Ishikawa (cell line): ENCODE data around the gene ADGB.

Experiments used
- CEBPB ChIP-seq: IDR thresholded peaks from 2 replicates; pipeline ENCODE4 v1.6.1; 2012
- CREB1 ChIP-seq: IDR thresholded peaks from 2 replicates; pipeline ENCODE4 v1.6.1; 2012; ENCODE audit warnings: low read depth
- EGR1 ChIP-seq: IDR thresholded peaks from 2 replicates; pipeline ENCODE4 v1.6.1; 2012
- EP300 ChIP-seq: IDR thresholded peaks from 2 replicates; pipeline ENCODE4 v1.6.1; 2012; ENCODE audit warnings: borderline replicate concordance
- FOXM1 ChIP-seq: IDR thresholded peaks from 2 replicates; pipeline ENCODE4 v1.6.1; 2012; ENCODE audit warnings: low read depth, borderline replicate concordance
- NFIC ChIP-seq: IDR thresholded peaks from 2 replicates; pipeline ENCODE4 v1.6.1; 2012
- RAD21 ChIP-seq: IDR thresholded peaks from 2 replicates; pipeline ENCODE4 v1.6.1; 2012; ENCODE audit warnings: low read depth
- TAF1 ChIP-seq: IDR thresholded peaks from 2 replicates; pipeline ENCODE4 v1.6.1; 2012; ENCODE audit warnings: low read depth, mild to moderate bottlenecking
- TCF12 ChIP-seq: IDR thresholded peaks from 2 replicates; pipeline ENCODE4 v1.6.1; 2012; ENCODE audit warnings: low read depth
- TEAD4 ChIP-seq: IDR thresholded peaks from 2 replicates; pipeline ENCODE4 v1.6.1; 2012
- YY1 ChIP-seq: IDR thresholded peaks from 2 replicates; pipeline ENCODE4 v1.6.1; 2012; ENCODE audit warnings: low read depth
- ZBTB7A ChIP-seq: IDR thresholded peaks from 2 replicates; pipeline ENCODE4 v1.6.1; 2012; ENCODE audit warnings: low read depth
- TF ChIP-seq, protein P1 (sequence below): IDR thresholded peaks from 2 replicates; pipeline ENCODE4 v1.6.1; 2012
- TF ChIP-seq, protein P2 (sequence below): IDR thresholded peaks from 2 replicates; pipeline ENCODE4 v1.6.1; 2012; ENCODE audit warnings: low read depth, mild to moderate bottlenecking
- TF ChIP-seq, protein P3 (sequence below): IDR thresholded peaks from 2 replicates; pipeline ENCODE4 v1.6.1; 2012

ADGB gene

DNA sequence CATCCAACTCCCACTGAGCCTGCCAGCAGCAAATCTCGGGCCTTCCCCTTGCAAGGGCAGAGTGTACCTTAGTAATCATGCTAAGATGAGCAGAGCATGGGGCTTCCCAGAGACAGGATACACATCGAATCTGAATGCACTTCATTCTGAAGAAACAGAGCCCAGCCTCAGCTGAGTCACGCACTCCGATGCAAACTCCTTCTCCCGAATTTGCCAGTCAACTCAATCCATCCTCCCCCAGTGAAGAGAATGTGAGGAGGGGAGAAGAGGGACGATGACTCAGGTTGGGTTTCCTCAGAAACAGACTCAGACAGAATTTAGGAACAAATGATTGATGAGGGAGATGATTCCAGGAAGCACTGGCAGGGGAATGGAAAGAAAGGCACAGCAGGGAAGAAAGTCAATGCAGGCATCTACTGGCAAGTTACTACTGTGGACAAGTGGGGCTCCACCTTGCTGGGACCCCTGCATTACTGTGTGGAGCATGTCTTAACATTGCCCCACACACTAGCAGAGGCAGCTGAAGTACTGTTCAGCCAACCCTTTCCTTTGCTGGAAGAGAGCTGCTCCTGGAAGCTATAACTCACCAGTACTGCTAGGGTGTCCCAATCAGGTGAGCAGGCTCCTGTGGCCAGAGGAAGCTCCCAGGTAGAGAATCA lies 251.6 kb downstream of the ADGB start:
- no peak for TF ChIP-seq EGR1
- TF ChIP-seq ZBTB7A, result no peak
- TF ChIP-seq TEAD4, result no peak
- TF ChIP-seq, protein P1, sequence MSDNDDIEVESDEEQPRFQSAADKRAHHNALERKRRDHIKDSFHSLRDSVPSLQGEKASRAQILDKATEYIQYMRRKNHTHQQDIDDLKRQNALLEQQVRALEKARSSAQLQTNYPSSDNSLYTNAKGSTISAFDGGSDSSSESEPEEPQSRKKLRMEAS, result no peak
- TF ChIP-seq, protein P2, sequence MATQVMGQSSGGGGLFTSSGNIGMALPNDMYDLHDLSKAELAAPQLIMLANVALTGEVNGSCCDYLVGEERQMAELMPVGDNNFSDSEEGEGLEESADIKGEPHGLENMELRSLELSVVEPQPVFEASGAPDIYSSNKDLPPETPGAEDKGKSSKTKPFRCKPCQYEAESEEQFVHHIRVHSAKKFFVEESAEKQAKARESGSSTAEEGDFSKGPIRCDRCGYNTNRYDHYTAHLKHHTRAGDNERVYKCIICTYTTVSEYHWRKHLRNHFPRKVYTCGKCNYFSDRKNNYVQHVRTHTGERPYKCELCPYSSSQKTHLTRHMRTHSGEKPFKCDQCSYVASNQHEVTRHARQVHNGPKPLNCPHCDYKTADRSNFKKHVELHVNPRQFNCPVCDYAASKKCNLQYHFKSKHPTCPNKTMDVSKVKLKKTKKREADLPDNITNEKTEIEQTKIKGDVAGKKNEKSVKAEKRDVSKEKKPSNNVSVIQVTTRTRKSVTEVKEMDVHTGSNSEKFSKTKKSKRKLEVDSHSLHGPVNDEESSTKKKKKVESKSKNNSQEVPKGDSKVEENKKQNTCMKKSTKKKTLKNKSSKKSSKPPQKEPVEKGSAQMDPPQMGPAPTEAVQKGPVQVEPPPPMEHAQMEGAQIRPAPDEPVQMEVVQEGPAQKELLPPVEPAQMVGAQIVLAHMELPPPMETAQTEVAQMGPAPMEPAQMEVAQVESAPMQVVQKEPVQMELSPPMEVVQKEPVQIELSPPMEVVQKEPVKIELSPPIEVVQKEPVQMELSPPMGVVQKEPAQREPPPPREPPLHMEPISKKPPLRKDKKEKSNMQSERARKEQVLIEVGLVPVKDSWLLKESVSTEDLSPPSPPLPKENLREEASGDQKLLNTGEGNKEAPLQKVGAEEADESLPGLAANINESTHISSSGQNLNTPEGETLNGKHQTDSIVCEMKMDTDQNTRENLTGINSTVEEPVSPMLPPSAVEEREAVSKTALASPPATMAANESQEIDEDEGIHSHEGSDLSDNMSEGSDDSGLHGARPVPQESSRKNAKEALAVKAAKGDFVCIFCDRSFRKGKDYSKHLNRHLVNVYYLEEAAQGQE, result no peak
- TF ChIP-seq TAF1, result no peak
- no peak for TF ChIP-seq CREB1
- no peak for TF ChIP-seq TCF12
- TF ChIP-seq RAD21, result no peak
- TF ChIP-seq CEBPB, result no peak
- TF ChIP-seq EP300, result no peak
- no peak for TF ChIP-seq FOXM1
- no peak for TF ChIP-seq NFIC
- TF ChIP-seq, protein P3, sequence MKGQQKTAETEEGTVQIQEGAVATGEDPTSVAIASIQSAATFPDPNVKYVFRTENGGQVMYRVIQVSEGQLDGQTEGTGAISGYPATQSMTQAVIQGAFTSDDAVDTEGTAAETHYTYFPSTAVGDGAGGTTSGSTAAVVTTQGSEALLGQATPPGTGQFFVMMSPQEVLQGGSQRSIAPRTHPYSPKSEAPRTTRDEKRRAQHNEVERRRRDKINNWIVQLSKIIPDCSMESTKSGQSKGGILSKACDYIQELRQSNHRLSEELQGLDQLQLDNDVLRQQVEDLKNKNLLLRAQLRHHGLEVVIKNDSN, result no peak
- no peak for TF ChIP-seq YY1

DNA sequence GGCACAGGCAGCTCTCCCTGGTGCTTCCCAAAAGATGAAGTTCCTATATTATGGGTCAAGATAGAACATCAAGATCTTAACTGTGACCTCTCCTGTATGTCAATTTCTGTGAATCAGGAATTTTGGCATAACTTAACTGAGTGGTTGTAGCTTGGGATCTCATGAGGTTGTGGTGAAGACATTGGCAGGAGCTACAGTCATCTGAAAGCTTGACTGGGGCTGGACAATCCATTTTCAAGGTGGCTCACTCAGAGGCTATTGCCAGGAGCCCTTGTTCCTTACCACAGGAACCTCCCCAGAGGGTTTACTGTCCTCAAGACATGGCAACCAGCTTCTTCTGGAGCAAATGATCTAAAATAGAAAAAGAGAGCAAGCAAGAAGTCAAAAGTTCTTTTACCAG lies 252.2 kb downstream of the ADGB start:
- no peak for TF ChIP-seq CREB1
- TF ChIP-seq TAF1, result no peak
- TF ChIP-seq, protein P3, result no peak
- TF ChIP-seq TEAD4, result no peak
- no peak for TF ChIP-seq ZBTB7A
- TF ChIP-seq EGR1, result no peak

DNA sequence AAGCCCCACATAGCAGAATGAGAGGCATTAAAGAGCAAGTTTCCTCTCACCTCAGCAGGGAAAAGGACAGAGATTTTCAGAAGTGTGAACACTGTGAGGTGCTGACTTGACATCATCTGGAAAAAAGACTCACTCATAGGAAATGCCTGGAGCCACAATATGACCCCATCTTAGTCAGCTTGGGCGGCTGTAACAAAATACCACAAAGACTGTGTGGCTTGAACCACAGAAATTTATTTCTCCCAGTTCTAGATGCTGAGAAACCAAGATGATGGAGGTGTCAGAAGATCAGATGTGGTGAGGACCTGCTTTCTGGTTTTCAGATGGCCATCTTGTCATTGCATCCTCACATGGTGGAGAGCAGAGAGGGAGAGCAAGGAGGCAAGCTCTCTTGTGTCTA lies 253.1 kb downstream of the ADGB start:
- TF ChIP-seq, protein P3, result no peak
- TF ChIP-seq TAF1 (no peak), CEBPB (no peak), CREB1 (no peak), ZBTB7A (no peak), YY1 (no peak), EP300 (no peak), TCF12 (no peak), EGR1 (no peak), RAD21 (no peak), TEAD4 (no peak)
- TF ChIP-seq, protein P1, result no peak
- TF ChIP-seq, protein P2, result no peak

DNA sequence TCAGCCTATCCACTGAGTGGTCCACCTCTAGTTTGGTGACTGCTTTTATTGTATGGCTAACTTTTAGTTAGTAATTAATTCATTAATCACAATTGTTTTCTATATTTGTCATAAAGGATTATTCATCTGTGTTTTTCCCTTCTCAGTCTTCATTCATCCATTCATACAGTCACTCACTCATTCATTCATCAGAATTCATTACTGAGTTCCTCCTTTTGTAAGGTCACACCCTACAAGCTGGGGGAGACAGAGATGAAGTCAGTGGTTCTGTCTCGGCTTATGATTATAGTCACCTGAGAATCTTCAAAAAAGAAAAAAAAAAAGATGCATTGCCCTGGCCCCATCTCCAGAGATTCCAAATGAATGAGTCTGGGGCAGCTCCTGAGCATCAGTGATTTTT lies 257.1 kb downstream of the ADGB start:
- TF ChIP-seq RAD21 (no peak), EP300 (no peak), TEAD4 (no peak), NFIC (no peak), TCF12 (no peak), TAF1 (no peak), ZBTB7A (no peak), YY1 (no peak), EGR1 (no peak), CREB1 (no peak), CEBPB (no peak), FOXM1 (no peak)
- TF ChIP-seq, protein P2, result no peak
- TF ChIP-seq, protein P1, result no peak
- TF ChIP-seq, protein P3, result no peak
